SKM-1 treated with dmso at 0.1 percent for 144 hours (cell line): ENCODE results near the gene METTL27.
"Not testable (repeated sequence)": the region's sequence is repeated elsewhere in the genome, so short reads cannot be mapped to it uniquely, and the experiment has no call there.

Experiments used
- DNase-seq: peaks from one replicate; lab custom pipeline; 2025; ENCODE audit not compliant: unreplicated experiment; lab: John Stamatoyannopoulos, UW

The METTL27 gene, protein sequence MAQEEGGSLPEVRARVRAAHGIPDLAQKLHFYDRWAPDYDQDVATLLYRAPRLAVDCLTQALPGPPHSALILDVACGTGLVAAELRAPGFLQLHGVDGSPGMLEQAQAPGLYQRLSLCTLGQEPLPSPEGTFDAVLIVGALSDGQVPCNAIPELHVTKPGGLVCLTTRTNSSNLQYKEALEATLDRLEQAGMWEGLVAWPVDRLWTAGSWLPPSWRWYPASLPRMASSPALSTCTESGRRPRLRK

DNA sequence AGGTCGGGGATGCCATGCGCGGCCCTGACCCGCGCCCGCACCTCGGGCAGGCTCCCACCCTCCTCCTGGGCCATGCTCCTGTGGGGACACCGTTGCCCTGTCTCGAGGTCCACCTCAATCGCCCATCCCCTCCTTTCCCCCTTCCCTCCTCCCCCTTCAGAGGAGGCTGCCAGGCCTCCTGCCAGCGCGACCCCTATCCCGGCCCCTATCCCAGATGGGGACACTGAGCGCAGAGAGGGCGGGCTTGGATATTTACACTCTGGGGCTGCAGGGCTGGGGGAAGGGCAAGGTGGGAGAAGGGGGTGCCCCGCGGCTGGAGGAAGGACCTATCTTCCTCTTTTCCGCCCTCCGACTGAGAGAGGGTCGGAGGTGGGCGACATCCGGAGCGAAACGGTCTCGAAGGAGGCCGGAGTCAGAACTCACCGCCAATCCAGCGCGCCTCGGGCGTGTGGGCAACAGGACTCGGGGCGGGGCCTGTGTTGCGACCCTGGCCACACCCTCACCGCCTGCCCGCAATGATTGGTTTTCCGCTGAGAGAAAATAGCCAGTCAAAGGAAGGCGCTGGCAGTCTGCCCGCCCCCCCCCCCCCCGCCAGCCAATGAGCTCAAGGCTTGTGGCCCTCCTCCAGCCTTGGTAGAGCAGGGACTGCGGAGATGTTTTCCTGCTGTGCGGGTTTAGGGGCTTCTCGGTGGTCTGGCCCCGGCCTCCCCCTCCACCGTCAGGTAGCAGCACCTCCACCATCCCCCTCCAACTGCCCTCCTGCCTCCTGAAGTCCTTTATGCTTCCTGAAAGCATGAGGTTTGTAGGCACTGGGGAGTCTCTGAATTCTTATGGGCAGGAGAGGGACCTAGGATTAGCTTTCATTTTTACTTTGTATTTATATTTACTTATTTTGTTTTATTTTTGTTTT, at the start of gene METTL27:
TSS of gene METTL27 (minus strand) at position 450 of the 910 bp plus-strand sequence. CDS start at position 74, 376 bp downstream.
- DNase-seq = peak; percentile 90

DNA sequence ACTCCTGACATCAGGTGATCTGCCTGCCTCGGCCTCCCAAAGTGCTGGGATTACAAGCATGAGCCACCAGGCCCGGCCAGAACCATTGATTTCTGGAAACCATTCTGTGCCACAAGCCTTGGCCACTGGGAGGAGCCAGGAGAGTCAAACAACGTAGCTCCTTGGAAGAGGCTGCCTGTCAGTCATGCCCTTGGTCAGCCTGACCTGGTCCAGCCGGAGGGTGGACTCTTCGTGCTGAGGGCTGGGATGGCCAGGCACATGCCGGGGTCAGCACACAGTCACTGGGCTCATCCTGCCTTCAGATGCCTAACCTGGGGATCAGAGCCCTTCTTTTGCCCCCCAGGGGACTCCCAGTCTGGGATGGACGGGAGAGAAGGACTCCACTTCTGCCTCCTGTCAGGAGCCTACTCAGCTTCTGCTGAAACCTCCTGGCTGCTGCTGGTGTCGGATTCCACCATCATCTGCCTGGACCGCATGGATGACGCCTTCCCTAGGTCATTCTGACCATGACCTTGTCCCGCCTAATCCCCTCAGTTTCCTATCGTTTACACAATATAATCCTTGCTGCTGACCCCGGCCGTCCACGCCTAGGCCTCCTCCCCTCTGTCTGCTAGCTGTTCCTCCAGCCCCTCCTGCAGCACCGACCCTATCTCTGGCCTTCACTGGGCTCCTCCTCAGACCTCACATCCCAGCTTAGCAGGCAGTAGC, 49.0 kb upstream of the METTL27 start:
- no peak for DNase-seq

DNA sequence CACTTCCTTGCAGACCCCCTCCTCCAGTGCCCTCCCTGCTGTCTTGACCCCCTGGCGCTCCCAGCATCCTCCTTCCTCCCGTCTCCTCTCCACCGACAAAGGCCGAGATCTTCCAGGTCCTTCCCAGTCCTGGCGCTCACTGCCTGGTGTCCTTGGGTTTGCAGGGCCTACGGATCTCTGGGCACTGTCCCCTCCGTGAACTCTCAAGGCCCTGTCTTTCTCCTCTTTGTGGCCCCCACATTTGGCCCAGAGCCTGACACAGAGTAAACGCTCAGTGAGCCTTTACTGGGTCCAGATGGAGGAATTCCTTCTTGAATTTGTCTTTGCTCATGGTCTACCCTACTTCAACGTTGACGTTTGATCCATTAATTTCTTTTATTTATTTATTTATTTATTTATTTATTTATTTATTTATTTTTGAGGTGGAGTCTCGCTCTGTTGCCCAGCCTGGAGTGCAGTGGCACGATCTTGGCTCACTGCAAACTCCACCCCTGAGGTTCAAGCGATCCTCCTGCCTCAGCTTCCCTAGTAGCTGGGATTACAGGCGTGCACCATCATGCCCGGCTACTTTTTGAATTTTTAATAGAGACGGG, 48.3 kb upstream of the METTL27 start:
- no peak for DNase-seq

DNA sequence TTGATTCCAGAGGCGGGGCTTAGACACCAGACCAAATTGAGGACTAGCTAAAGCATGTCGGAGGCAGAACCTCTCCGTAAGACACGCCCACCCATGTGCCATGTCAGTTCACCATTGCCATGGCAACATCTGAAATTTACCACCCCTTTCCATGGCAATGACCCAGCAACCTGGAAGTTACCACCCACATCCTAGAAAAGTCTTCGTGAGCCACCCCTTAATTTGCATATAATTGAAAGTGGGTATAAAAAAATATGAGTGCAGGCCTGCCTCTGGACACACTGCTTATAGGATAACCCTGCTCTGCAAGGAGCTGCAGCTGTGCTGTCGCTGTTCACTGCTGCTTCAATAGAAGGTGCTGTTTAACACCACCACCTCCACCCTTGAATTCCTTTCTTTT, 46.6 kb upstream of the METTL27 start:
- no peak for DNase-seq

DNA sequence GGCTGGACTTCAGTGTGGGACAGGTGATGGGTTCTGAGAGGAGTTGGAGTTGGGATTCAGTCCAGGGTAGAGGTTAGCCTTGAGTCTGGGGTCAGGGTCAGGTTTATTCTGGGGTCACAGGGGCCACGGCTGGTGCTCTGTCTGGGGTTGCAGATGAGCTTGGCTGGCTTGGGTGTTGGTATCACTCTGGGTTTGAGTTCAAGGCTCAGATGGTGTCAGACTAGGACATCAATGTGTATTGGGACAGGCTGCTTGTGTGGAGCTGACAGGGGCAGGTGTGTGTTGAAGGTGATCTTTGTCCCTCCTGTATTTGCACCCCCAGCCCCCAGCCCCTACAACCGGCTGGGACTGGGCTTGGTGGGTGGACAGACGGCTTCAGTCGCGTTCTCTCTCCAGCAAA, 45.4 kb upstream of the METTL27 start:
- no peak for DNase-seq

DNA sequence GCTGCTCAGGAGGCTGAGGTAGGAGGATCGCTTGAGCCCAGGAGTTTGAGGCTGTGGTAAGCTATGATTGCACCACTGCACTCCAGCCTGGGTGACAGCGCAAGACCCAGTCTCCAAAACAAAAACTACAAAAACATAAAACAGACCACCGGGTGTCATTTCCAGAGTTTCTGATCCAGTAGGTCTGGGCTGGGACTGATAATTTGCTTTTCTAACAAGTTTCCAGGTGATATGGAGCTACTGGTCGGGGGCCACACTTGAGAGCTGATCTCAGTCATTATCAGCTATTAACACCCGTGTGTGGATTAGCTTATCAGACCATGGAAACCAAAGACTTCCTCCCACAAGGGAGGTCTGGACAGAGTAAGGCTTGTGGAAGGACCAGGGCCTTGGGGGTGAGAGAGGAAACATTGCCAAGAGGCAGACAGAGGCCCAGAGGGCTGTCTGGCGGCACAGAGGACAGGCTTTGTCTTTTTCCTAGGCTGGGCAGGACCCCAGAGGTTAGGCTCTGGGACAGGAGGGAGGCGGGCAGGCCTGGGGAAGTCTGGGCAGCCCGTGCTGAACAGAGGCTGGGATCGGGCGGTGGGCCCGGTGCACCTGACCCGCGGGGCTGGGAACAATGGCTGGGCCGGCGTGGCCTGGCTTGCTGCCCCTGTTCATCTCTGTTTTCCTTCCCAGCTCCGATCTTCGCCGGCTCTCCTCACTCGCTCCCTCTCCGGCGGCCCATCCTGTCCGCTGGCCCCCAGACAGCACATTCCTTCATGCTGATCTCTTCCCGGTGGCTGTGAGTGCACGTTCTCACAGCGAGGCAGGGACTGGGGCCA, 43.9 kb upstream of the METTL27 start:
- DNase-seq = no peak

DNA sequence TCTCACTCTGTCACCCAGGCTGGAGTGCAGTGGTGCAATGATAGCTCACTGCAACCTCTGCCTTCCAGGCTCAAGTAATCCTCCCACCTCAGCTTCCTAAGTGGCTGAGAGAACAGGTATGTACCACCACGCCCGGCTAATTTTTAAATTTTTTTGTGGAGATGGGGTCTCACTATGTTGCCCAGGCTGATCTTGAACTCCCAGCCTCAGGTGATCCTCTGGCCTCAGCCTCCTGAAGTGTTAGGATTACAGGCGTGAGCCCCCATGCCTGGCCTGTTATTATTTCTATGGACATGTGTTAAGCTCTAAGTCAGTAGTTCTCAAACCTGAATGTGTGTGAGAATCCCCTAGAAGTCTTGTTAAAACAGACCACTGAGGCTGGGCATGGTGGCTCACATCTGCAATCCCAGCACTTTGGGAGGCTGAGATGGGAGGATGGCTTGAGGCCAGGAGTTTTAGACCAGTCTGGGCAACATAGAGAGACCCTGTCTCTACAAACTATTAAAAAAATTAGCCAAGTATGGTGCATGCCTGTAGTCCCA, 43.2 kb upstream of the METTL27 start:
- no peak for DNase-seq

DNA sequence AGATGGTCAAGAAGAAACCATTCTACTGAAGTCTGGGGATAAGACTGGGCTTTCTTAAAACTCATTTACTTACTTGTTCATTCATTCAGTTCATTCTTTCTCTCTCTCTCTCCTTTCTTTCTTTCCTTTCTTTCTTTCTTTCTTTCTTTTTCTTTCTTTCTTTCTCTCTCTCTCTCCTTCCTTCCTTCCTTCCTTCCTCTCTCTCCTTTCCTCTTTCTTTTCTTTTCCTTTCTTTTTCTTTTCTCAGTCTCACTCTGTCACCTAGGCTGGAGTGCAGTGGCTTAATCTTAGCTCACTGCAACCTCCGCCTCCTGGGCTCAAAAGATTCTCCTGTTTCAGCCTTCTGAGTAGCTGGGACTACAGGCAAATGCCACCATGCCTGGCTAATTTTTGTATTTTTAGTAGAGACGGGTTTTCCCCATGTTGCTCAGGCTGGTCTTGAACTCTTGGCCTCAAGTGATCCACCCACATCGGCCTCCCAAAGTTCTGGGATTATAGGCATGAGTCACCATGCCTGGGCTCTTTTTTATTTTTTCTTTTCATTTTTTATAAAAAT, 42.6 kb upstream of the METTL27 start:
- not testable (repeated sequence) for DNase-seq

DNA sequence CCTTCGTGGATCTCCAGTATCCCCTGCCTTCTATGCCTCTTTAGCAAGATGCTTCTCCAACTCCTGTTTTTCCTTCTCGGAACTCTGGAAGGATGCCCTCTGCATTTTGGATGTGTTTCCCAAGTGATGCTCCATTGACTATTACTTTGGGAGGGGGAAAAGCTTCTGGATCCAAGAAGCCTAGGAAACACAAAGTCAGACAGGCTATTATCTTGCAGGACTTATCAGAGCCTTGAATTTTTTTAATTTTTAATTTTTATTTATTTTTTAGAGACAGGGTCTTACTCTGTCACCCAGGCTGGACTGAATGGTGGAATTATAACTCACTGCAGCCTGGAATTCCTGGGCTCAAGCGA, 39.7 kb upstream of the METTL27 start:
- DNase-seq = no peak

DNA sequence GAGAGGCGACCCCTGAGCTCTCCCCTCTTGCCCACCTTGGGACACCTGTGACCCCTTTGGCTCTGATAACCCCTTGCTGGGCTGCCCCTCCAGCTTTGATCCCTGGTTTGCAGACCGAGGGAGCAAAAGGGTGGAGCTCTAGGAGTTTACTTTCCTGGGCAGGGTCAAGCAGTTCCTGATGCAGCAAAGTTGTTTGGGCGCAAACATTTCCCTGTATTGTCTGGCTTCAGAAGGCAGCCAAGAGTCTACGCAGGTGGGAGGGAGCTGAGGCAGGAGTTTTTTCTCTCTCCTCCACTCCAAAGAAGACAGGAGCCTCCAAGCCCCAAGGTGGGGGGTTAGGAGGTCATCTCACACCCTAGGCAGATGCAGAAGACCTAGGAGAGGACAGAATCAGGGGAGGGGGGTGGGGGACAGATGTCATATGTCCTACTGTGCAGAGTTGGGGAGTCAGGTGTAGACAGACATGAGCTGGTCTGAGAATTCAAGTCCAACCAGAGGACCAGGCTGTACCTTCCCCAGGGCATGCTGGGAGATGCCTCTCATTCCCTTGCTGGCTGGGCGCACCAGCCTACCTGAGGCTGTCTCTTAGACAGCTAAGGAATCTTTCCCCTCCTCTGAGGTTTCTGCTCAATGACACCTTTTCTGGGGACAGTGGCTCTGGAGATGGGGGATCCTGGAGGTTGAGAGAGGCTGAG, 39.2 kb upstream of the METTL27 start:
- no peak for DNase-seq

DNA sequence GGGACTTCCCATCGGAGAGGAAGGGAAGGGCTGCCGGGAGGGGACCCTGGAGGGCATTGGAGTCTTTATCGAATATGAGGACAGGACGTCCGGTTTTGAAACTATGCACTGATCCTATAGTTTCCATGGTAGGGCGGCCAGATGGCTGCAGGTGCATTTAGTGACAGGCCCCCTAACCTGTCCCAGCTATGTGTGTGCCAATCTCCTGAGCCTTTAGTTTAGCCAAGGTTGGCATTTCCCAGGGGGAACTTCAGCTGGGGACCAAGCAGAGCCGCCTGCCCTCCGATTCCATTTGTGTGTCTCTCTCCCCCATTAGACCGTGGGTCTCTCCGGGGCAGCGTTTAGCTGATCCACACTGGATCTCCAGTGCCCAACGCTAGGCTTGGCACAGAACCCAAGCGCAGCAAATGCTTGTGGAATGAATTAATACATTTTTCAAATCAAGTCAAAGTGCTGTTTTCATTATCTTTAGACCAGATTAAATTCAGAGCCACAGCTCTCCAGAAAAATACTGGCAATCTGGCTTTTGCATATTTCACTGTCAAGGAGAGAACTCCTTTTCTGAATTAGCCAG, 38.5 kb upstream of the METTL27 start:
- no peak for DNase-seq

DNA sequence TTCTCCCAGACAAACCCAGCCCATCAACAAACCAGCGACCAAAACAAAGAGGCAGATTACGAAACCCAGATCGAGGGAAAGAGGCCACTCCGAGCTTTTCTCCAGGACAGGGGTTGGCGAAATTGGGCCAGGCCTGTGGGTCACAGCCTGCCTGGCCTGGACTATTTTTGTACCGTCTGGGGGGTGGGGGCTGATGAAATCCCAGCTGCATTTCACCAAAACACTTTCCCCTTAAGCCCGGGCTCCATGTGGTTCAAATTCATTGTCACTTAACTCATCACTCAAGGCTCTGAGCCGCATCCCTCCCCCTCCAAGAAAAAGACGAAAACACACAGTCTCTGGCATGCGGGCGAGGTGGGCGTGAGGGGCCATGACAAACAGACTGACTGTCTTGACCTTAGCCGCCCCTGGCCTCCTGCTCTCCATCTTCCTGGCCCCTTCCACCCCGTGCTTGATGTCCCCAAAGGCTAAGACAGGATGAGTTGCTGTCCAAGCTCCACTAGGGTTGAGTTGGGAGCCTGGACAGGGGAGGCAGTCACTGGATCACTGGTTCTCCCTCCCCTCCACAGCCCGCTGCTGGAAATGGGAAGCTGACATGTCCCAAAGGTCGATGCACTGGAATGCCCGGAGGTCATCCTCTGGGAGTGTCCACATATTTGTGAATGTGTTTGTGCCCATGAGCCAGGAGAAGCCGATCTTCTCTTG, 37.8 kb upstream of the METTL27 start:
- DNase-seq = no peak

DNA sequence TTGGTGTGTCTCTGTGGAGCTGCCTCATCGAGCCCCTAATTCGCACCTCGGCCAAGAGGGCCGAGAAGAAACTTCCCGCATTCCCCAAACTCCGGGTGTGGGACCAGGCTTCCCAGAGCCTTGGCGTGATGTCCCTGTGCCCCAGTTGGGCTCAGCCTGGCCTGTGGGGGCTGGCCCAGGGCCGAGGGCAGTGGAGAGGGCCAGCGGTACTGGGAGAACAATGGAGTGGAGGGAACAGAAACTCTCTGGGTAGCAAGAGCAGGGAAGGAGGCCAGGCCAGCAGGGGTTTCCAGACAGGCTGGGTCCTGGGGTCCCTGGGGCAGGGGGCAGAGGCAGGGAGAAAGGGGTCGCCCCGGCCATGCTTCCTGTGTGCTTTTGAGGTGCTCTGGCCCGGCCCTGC, 34.7 kb upstream of the METTL27 start:
- DNase-seq = no peak

DNA sequence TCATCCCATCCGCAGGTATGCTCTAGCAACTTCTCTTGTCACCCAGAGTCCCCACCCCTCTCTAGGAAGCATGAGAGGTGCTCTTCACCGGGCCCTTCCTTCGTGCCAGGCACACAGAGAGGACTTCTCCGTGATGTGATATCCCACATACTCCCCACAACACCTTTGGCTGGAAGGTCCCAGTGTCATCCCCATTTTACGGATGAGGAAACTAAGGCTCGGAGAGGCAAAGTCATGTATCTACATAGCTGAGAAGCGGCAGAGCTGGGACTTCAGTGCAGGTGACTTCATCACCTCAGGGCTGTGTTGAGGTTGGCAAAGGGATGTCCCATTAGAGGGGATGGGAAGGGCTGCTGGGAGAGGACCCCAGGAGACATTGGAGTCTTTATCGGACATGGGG, 34.0 kb upstream of the METTL27 start:
- DNase-seq = no peak

DNA sequence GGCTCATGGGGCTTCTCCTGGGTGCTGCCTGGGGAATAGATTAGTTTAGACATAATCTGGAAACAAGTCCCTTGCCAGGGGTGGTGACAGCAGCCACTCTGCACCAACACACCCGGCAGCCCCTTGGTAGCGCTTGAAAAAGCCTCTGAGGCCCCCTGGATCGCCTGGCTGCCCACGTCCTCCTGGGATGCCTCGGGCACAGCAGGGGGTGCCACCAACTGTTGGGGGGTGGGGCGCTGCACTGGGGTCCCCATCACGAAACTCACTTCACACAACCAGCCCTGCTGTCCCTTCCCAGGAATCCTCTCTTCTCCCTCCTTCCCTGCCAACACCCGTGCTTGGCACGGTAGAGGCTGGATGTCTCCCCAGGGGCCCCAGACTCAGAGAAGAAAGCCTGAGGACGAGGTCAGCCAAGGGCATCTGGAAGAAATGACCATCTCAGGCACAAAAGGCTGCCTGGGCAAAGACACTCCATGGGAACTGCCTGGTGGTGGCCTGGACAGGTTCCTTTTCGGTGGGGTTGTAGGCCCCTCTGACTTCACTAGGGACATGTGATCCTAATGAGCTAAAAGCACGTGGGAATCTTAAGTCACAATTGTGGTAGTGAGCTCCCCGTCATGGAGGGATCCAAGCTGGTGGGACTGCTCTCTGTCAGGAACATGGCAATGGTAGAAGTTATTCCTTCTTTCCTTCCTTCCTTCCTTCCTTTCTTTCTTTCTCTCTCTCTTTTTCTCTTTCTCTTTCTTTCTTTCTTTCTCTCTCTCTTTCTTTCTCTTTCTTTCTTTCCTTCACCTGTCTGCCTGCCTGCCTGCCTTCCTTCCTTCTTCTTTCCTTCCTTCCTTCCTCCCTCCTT, 30.0 kb upstream of the METTL27 start:
- no peak for DNase-seq

DNA sequence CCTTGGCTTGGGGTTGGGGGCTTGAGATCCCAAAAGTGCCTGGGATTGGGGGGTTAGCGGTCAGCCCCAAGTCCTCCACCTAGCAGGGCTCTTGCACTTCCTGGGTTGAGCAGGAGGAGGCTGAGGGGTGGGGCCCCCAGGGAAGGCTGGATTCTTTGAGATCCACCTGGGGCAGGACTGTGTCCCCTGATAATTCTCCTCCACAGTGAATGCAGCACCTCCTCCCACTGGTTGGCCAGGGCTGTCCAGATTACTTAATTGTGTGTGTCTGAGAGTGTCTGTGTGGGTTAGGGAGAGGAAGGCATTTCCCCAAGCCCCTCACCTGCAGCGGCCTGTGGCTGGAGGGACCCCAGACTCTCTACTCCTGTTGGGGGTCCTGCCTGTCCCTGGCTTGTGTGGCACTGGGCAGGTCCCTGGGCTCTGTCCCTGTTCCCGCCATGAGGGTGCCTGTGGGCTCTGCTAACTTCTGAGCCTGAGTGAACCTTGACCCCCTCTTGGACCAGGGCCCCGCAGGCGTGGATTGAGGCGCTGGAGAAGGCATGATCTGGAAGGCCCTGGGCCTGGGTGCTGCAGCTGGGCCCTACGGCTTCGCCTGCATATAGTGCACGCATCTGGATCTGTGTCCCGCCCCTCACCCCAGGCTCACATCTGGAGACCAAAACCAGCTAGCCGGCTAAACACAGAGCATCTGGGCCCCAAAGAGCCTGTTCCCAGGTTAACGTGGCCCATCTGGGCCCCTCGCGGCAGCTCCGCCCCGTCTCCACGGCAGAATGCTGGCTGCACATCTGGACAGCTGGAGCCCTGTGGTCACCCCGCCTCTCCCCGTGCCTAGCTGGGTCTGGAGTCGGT, 29.1 kb upstream of the METTL27 start:
- no peak for DNase-seq

DNA sequence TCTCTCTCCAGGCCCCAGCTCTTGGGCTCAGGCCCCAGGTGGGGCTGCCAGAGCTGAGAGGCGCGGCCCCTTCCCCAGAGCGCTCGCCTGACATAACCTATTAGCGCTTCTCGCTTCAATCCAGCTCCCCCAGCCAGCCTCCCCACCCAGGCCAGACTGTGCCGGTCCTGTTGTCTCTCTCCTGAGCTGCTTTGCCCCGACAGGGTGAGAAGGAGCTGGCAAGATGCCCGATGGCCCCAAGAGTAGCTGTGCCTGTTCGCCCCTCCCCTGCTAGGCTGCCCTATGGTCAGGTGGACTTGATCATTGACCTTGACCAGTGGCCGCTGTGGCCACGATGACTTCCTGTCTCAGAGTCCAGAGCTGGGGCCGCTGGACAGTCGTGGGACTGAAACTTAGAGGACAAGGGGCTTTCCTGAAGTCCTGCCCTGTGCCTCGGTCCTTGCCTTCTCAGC, 27.8 kb upstream of the METTL27 start:
- DNase-seq = no peak
